HG03175 (cell line): Measurements from ENCODE around the gene RAB27B.

ENCODE experiments used
- ATAC-seq: cut with Tn5 transposase; IDR thresholded peaks from one replicate; pipeline ENCODE4 v1.9.1; 2021; ENCODE audit warnings: mild to moderate bottlenecking, moderate library complexity; ENCODE audit not compliant: unreplicated experiment

Gene RAB27B

DNA sequence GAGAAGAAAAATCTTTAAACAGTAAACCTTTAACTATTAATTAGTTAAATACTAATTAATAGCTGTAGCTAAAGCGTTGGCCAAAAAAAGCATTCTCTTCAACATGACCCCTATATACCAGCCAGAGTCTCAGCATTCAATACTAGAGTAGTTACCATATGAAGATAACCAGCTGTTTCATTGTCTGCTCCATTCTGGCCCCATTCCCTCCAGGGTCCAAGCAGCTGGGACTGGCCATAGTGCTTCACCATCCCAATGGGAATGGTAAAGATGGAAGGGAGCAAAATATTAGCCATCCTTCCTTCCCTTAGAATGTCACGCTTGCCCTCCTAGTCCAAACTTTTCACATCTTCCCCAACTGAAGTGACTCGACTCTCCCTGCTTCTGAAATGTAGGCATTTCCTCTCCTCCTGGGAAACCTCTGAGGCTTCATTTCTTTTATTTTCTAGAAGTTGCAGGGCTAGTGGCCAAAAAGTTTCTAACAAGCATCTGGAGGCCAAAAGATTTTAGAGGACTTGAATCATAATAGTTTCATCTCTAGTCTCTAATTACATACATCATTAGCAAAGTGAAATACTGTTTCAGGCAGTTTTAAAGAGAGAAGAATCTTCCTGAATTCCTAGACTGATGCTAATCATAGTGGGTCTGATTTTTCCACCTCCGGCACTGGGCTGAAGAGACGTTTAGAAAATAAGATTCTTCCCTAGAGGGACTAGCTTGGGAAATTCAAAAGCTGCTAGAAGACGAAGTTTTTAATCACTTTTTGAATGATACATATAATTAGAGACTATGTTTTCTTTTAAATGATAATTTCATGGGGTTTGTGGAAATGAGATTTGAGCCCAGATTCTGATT is 78.3 kb downstream of the RAB27B start:
- ATAC-seq: no peak

DNA sequence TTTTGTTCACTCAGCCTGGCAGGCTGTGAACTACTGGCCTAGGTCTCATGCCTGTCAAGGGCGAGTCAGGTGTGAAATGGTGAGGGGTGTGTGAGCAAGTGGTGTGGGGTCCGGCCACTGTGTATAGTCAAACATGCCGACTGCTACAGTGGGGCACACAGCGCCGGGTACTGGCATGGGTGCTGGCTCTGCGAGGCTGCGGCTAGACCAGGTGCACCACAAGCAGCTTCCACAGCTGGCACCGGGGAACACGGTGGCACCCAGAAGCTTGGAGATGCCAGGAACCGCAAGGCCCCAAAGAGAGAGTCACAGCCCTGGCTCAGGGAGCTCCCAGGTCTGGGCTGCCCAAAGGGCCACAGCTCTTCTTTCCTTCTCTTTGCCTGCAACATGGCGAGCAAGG is 81.3 kb downstream of the RAB27B start:
- ATAC-seq: no peak

DNA sequence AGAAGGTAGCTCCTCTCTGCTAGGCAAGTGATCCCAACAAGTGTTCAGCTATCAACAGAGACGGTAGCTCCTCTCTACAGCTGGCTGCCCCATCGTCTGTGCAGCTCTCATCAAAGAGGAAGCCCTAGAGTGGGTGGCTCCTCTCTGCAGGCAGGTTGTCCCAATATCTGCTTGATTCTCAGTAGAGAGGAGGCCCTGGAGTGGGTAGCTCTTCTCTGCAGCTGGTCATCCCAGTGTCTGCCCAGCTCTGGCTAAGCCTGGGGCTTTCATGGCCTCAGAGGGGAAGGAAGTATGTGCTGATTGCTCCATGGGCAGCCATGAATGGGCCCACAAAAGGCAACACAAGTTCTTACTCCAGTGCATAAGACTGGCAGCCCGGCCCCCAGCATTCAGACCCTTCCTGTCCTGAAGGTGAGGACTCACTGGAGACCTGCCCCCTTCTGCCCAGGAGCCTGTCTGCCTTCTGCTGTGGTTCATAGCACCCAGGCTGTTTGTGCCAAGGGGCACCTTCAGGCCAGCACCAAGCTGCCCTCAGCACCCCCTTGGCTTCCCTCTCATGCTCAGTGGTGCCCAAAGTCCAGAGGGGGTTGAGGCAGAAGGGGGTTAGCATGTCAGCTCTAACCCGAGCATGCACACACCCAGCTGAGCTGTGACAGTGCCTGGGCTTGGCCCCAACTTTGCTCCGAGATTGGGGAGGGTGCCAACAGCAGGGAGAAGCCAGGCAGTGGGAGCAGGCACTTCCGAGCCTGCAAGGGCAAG is 82.1 kb downstream of the RAB27B start:
- ATAC-seq: no peak

DNA sequence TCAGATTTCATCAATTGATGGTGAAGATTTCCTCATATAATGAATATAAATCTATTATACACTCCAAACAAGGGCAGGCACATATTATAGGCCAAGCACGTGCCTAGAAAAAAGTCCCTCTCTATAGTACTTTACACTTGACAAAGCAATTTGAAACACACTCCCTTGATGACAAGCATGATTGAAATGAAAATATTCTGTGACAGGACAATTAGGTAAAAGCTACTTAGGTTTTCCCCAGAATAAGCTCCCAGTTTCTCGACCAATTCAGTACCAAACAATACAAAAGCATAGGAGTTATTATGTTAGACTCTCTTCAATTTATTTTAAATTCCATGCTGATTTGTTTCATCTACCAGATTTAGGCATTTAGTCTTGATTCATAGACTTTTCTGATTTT is 83.3 kb downstream of the RAB27B start:
- no peak for ATAC-seq

DNA sequence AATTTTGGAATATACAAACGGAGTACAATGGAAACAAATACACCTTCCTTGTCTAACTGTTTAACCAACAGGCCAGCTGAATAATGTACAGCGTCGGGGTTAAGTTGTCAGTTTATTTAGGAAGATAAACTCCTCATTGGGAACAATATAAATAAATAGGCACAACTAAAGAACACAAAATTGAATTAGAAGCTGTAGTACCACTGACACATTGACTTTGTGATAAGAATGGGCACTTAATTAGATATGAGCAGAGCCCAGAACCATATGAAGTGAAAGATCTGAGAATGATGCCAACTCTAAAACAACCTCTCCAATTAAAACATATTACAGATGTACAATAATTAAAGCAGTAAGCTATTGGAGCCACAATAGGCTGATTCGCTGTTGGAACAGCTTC is 86.5 kb downstream of the RAB27B start:
- ATAC-seq: no peak

DNA sequence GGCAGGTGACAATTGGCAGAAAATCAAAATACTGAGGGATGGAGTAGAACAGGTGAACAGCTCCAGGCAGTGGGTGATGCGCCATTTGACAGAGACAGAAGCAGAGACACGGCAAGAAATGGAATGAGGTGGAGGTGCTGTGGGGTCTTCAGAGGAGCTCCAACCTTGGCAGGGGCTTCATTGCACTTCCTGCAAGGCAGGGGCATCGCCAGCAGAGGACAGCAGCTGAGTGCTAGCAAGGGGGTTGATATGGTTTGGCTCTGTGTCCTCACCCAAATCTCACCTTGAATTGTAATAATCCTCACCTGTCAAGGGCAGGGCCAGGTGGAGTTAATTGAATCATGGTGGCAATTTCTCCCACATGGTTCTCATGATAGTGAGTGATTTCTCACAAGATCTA is 88.2 kb downstream of the RAB27B start:
- ATAC-seq: no peak

- ATAC-seq: no peak
Observed at GRCh38 chr18:54918060-54918459, 89.8 kb downstream of the RAB27B start.

DNA sequence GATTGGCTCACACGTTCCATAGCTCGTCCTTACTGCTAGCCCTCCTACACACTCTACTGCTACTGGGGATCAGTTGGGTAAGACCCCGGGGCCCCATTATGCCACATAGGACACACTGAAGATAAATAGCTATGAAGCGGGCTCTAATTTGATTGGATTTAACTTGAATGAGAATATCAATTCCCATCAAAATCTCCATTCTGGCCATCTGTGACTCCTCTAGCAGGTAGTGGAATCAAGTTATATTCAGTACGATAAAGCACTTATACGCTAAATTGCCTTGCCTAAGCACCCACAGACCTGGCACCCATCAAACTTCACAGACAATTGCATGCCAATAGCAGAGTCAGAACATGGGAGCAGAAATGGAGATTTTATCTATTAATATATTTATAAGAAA is 91.1 kb downstream of the RAB27B start:
- no peak for ATAC-seq

DNA sequence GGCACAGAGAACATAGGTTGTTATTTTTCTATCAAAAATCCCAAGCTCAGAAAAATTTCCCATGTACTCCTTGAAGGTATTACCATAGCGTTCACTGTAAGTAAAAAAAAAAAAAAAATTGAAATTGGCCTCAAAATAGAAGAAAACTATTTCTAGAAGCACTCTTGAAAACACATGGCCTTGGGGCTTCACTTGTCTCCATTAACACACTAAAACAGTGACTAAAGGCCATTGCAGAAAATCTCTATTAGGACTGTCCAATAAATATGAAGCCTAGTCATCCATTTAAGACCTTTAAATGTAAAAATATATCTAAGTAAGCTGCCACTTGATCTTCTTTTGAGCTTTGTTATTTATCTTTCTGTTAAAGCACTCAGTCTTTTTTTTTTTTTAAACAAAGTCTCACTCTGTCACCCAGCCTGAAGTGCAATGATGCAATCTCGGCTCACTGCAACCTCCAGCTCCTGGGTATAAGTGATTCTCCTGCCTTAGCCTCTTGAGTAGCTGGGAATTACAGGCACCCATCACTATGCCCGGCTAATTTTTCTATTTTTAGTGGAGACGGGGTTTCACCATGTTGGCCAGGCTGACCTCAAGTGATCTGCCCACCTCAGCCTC is 95.2 kb downstream of the RAB27B start:
- no peak for ATAC-seq

DNA sequence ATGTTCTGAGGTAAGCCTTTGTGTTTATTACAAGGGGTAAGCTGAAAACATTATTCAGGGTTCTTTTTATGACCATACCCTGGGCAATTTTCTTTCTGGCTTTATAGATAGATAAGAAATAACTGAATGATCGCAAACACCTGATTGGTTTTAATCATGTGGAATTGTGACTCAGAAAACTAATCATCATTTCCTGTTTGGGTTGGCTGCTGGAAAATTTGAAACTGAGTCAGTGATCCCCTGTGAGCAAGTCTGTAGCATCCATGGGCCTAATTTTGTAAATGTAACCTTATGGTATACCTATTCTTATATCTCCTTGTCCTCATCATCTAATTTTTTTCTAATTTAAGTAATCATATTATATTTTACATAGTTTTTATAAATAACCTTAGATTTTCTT is 96.7 kb downstream of the RAB27B start:
- no peak for ATAC-seq

GRCh38 chr18:54926593-54927325 is 98.5 kb downstream of the RAB27B start:
- no peak for ATAC-seq

- no peak for ATAC-seq
Observed at GRCh38 chr18:54928236-54928635, 100.0 kb downstream of the RAB27B start.

DNA sequence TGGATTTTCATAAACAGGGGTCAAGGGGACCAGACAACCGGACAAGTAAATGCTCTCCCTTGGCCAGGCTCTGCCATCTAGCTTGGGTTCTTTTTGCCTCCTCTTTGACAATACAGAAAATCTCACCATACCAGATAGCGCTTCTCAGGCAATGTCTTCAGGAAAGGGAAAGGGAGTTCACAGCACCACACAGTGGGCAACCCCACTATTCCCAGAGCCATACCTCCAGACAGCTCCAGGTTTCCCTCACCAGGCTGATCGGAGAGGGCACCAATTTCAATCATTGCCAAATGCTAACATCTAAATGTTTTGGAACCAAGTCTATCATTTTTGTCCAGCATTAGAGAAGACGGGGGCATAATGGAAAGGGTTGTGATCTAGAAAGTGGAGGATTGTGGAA is 102.9 kb downstream of the RAB27B start:
- ATAC-seq: no peak

- no peak for ATAC-seq
Observed at GRCh38 chr18:54932472-54932871, 104.2 kb downstream of the RAB27B start.

DNA sequence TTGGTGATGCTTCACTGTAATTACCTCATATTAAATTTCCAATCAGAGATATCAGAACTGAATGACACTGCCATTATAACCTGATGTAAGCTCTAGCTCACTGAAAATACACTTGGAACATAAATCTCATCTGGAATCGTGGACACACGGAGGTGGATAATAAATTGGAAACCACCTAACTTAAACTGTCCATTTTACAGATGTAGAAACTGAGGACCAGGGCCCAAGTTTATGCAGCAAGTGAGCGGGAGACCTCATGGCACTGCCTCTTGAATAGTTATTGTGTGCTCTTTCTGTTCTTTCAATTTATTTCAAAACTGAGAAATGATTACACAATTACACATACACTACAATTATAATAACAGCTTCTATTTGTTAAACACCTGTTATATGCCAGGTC is 110.2 kb downstream of the RAB27B start:
- ATAC-seq: no peak

DNA sequence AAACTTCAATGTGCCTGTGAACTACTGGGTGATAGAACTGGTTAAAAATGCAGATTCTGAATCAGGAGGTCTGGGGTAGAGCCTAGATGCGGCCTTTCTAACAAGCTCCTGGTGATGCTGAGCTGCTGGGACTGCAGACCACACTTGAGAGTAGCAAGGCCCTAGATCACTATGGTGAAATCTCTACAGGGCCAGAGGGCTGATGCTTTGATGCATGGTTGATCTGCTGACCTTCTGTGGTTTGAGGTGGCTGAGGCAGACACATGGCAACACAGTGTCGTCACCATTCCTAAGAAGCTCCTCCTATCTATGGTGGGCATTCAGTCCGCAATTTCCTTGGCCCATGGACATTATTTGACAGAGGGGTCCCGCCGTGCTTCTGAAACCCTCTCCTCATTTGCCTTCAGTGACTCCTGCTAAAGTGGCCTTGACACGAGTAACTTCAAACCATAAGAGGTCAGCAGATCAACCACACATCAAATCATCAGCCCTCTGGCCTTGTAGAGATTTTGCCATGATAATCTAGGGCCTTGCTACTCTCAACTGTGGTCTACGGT is 111.2 kb downstream of the RAB27B start:
- ATAC-seq: no peak

DNA sequence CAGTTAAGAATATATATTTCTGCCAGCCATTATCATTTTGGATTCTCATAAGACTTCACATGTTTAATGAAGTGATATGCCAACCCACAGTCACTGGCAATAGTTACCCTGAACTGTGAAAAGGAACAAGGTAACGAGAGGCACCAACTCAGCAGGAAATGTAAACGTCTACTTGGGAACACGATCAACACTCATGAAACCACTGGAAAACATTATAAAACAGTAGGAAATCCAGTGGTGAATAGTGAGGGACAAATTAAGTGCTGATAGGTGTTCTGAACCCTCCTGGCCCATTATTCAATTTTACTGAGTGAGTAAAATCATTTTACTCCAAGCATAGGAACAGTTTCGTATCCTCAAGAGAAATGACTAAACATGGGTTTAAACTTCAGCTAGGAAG is 113.9 kb downstream of the RAB27B start:
- ATAC-seq: no peak

- no peak for ATAC-seq
Observed at GRCh38 chr18:54942569-54942968, 114.3 kb downstream of the RAB27B start.
